Stimulated activated CD8-positive, alpha-beta memory T cell treated with anti-CD3 and anti-CD28 coated beads, Interleukin-7, amount 100 ng/mL, for 4 hours (primary cell): Measurements from ENCODE around the gene ZNF521.

Source experiments
- DNase-seq, 2 donors: peaks; one replicate each; pipeline ENCODE4 v3.0.0-alpha.2; 2020; ENCODE audit warnings: low read depth in 2 of 2

Gene ZNF521

DNA sequence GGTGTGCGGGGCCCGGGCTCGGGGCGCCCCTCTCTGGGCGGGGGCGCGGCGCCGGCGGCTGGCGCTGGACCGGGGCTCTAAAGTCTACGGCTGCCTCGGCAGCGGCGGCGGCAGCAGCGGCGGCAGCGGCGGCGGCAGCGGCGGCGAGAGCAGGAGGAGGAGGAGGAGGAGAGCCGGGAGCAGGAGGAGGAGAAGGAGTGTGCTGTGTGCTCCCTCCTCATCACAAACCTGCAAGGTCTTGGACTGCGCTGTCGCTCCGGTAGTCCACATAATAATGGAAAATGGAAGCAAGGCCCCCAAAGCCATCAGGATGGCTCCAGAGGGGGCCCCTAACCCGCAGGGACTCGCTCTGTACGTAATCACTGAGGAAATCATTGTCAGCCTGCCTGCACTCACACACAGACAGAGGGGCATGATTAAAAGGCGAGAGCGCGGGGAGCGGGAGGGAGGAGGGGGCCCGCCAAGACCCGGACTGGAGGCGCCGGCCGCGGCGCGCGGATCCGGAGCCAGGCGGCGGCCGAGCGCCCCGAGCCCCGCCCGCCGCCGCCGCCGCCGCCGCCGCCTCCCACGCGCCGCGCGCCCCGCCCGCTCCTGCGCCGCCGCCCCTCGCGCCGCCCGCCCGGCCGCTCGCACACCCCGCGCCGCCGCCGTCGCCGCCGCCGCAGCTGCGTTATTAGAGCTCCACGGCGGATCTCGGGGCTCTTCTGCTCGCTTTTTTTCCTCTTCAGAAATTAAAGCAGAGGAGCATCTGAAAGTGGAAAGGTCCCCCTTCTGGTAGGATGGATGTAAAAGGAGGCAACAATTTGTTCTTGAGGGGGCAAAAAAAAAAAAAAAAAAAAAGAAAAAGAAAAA is at the start of gene ZNF521:
Gene ZNF521 (minus strand): TSS at position 390 of the 852 bp plus-strand sequence. CDS start 1,220 bp downstream, outside the sequence.
- DNase-seq = peak; percentile 6 to 43

DNA sequence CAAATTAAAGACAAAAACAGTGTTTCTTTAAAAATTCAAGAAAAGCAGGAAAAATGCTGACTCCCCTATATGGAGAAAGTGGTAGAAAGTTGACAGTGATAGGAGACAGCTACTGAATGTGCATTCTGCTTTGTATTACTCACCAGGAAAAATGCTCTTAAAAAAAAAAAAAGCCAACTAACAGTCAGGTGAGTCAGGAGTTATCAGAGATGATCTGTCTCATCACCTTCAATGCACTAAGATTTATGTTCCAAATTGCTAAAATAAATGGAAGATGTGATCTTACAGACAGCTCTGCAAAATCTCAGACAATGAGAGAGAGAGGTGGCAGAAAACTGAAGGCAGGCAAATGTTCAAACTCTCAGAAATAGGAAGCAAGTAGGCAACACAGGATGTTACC is 47.6 kb upstream of the ZNF521 start:
- no peak for DNase-seq

DNA sequence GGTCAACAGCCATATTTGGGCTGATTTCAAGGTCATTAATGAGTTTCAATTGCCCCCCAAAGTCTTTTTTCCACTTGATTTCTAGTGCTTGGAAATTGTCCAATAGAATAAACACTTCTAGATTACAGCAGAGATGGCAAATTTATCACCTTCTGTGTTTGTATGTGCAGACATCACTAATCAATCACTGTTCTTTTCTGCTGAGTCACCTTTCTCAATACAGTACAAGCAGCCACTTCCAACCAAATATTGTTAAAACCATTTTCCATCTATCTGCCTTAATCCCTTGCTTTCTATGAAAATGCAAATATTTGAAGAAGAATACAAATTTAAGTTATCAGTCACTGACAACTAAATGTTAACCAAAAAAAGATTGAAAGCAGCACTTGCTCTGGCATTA is 40.2 kb upstream of the ZNF521 start:
- DNase-seq = no peak

- DNase-seq = no peak
Observed at GRCh38 chr18:25373432-25374179, 21.6 kb upstream of the ZNF521 start.

- no peak for DNase-seq
Observed at GRCh38 chr18:25370391-25370790, 18.4 kb upstream of the ZNF521 start.

- DNase-seq = no peak
Observed at GRCh38 chr18:25365242-25365641, 13.3 kb upstream of the ZNF521 start.

- no peak for DNase-seq
Observed at GRCh38 chr18:25364732-25365131, 12.8 kb upstream of the ZNF521 start.

DNA sequence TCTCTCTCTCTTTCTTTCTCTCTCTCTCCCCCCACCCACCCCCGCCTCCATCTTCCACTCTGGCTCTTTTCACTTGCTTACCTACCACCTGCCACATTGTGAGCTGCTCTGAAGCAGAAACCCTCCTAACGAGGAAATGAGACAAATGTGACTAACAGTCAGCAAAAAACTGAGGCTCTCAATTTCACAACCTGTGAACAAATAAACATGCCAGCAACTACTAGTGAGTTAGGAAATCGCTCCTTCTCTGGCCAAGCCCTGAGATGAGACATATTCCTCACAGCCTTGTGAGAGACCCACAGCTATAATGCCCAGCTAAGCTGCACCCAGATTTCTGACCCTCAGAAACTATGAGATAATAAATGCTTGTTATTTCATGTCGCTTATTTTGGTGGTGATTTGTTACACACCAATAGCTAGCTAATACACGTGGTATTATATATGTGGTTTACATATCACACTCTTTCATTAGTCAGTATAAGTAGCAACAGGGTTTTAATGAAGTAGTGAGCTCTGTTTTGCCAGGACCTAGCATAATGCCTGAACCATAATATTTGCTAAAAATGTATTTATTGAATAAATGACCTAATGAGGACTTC is 8.4 kb upstream of the ZNF521 start:
- DNase-seq = no peak

DNA sequence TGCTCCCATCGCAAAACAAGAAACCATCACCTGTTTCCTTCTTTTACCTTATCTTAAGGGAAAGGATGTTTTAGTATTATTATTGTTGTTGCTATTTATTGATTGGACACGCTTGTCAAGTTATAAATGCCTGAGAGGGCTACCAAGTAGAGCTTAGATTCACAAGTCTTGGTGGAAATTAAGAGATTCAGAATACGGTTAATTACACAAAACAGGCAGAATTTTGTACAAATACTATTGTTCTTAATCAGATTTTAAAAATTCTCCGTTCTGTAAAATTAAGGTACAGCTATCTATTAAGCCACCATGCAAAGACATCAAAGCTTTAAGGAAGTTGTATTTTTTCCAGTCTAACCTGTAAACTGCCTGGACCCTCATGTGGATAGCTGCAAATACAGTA is 1.1 kb upstream of the ZNF521 start:
- no peak for DNase-seq

GRCh38 chr18:25352629-25353005 is 651 bp upstream of the ZNF521 start:
- DNase-seq = no peak

- DNase-seq = no peak
Observed at GRCh38 chr18:25351280-25351775, 638 bp downstream of the ZNF521 start.

GRCh38 chr18:25350489-25351251 is 1.3 kb downstream of the ZNF521 start:
- DNase-seq = no peak

- DNase-seq = no peak
Observed at GRCh38 chr18:25349926-25350487, 2.0 kb downstream of the ZNF521 start.

- DNase-seq = no peak
Observed at GRCh38 chr18:25349131-25349925, 2.6 kb downstream of the ZNF521 start.

- no peak for DNase-seq
Observed at GRCh38 chr18:25348386-25349130, 3.4 kb downstream of the ZNF521 start.

DNA sequence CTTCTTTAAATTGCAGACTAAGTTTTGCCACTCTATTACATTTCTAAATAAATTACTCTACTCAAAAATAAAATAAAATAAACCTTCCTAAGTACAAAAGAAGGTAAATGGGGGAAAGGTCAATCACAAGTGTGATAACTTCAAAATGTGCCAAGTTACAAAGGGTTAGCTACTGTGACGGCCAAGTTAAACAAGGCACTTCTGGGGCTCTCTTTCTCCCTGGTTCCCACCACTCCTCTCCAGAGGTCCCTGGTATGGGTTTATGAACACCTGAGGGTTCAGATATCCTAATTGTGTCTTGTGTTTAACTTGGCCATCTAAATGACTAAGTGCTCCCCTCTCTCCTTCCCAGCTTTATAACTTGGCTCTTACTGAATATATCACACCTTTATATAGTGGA is 5.4 kb downstream of the ZNF521 start:
- DNase-seq = no peak

DNA sequence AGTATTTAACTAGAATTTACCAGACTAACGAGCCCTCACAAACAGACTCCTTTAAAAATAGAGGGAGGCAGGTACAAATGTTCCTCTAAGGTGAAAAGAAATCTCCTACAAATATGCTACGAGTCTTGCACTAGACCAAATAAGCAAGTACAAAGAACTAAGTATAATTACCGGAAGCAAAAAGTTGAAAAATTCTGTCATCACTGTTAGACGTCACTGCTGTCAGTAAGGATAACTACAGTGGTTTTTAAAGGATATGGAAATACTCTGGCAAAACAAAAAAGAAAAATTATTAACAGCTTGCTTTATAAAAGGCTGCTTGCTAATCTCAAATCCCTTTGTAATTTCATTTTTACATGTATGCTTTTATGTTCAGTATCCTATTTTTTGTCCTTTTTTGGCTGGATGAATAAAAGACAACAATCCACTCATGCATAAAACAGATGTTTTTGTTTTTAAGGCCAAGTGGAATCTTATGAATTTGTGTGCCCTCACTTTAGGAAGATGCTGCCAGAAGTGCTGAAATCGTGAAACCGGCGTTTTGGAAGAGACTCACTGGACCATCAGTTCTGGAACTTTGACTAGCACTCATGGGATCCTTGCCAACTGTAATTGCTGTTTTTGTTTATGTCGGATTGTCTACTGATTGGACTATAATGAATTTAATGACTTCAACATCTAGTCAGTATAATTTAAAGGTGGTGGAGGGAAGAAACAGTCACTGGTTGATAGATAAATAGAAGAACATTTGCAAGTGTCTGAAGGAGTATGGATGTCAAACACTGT is 6.7 kb downstream of the ZNF521 start:
- DNase-seq = no peak

- DNase-seq = no peak
Observed at GRCh38 chr18:25341831-25342230, 10.1 kb downstream of the ZNF521 start.

DNA sequence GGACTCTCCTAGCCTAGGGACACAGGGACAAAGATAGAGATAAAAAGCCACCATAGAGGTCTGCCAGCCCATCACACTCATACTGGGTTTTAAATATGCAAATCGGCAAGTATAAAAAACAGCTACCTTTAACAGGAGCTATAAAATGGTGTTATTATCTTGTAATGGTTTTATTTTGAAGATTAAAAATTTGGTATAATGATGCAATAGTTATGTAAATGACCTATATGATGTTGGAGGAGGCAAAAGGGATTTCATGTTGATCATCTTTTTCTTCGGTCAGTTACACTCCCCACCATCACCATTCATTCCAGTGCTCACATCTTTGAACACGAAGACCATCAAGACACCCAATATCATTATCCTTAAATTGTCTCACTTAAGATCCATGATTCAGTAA is 11.2 kb downstream of the ZNF521 start:
- DNase-seq = no peak
